Measurements from ENCODE around the gene ALB. TPM values are rescaled to one million over a fixed set of nuclear protein-coding genes. Genes with fewer than 3 reads are reported as not detected.

The ALB gene
- total RNA-seq, 2 experiments from 2014 or later: not detected

- POLR2A ChIA-PET: no interaction called here
- H3K4me3 Mint-ChIP-seq: no peak overlapping the region
- H3K36me3 Mint-ChIP-seq (ENCODE audit: low read depth): no peaks in the 10 kb centered on the region
- DNase-seq: no peak
- H3K27ac Mint-ChIP-seq: no peak overlapping the region
- H3K27me3 Mint-ChIP-seq: peaks cover 2% of the 10 kb centered on the region
- CTCF ChIA-PET: no interaction called here
- H3K4me1 Mint-ChIP-seq: no peaks in the 10 kb centered on the region
- no peaks in the 10 kb centered on the region for H3K9me3 Mint-ChIP-seq
These were observed 49.6 kb downstream of the ALB start for GRCh38 chr4:73453701-73454005.

DNA sequence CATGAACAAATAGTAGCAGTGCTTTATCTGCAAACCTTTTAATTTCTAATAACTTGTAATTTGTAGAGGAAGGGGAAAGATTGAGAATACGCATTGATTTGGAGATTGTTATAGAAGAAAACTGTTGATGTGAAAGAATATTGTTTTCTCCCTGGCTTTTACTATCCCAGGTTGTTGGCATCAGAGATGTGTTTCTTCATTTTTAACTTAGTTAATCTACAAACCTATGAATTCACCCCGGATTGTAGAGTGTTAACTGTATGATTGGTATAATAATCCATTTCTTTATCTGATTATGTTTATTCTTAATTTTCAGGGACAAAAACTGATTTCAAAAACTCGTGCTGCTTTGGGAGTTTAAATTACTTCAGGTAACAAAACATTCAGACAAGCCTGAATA, 50.8 kb downstream of the ALB start:
- Mint-ChIP-seq H3K9me3 (no peaks in the 10 kb centered on the region), H3K4me3 (no peak overlapping the region), H3K4me1 (no peaks in the 10 kb centered on the region), H3K36me3 (ENCODE audit: low read depth) (no peaks in the 10 kb centered on the region), H3K27ac (no peak overlapping the region), H3K27me3 (no peaks in the 10 kb centered on the region)
- POLR2A ChIA-PET: no interaction called here
- no peak for DNase-seq
- CTCF ChIA-PET: no interaction called here

DNA sequence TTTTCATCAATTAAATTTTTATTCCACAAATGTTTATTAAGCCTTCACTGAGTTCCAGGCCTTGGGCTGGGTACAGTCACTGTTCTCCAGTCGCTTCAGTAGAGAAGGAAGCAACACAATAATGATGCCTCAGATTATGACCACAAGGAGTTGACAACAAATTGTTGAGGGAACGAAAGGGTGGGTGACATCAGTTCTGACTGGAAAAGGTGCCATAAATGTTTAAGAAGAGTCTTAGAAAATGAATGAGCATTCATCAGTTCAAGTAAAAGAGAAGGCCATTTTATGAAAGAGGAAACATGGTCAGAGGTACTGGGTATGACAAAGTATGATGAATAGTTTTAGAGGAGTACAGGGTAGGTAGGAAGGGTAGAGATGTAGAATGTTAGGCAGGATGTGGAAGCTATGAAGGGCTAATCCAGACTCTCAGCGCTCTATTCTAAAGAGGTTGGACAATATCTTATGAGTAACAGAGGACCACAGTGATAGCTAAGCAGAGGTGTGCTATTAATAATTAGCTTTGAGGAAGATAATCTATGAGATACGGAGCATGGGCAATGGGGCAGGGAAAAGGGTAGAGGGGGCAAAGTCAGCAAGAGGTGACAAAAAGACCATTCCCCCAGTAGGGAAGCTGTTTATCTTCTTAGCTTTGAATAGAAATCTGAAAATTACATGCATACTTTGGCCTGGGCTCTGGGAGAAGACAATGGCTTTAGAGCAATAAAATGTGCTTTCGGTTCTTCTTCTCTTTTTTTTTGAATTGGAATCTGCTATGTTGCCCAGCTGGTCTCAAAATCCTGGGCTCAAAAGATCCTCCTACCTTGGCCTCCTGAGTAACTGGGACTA, 52.3 kb downstream of the ALB start:
- Mint-ChIP-seq H3K9me3 (no peaks in the 10 kb centered on the region), H3K4me1 (no peaks in the 10 kb centered on the region), H3K36me3 (ENCODE audit: low read depth) (no peaks in the 10 kb centered on the region), H3K27me3 (no peaks in the 10 kb centered on the region), H3K27ac (no peak overlapping the region), H3K4me3 (no peak overlapping the region)
- ChIA-PET CTCF (interaction anchor here (0.6 kb wide), 1 partner anchor 288 kb away, joined by 4 read pairs; no protein-coding TSS in a partner anchor), POLR2A (no interaction called here)
- no peak for DNase-seq

DNA sequence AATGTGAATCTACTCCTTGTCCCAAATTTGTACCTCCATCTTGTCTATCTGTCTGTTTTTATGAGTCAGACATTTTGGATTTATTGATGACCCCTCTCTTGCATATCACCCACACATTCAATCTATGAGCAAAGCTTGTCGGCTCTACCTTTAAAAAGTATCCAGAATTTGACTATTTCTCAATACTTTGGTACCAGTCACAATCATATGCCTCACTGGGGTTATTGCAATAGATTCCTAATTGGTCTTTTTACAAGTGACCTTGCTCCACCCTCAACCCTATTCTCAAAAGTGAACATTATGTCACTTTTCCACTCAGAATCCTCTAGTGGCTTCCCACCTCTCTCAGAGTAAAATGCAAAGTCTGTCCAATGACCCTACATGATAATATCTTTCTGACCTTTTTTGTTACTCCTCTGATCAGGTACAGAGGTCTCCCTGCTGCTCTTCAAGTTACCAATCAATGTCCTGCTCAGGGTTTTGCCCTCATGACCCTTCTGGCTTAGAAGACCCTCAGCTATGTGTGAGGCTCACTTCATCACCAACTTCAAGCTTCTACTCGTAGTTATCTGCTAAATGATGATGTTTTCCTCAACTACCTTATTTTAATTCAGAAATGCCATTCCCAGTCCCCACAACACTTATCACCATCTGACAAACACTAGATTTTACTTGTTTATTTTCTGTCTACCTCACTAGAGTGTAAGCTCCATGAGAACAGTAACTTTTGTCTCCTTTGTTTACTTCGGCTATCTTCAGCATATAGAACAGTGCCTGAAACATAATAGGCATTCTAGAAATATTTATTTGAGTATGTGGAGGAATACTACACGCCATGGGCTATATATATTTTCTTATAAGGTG, 54.3 kb downstream of the ALB start:
- Mint-ChIP-seq H3K36me3 (ENCODE audit: low read depth) (no peaks in the 10 kb centered on the region), H3K9me3 (no peaks in the 10 kb centered on the region), H3K27me3 (no peaks in the 10 kb centered on the region), H3K4me1 (no peaks in the 10 kb centered on the region), H3K27ac (no peak overlapping the region), H3K4me3 (no peak overlapping the region)
- POLR2A ChIA-PET: no interaction called here
- DNase-seq: no peak
- CTCF ChIA-PET: interaction anchor here (1.2 kb wide), 1 partner anchor 8 kb away, joined by 3 read pairs; no protein-coding TSS in a partner anchor

DNA sequence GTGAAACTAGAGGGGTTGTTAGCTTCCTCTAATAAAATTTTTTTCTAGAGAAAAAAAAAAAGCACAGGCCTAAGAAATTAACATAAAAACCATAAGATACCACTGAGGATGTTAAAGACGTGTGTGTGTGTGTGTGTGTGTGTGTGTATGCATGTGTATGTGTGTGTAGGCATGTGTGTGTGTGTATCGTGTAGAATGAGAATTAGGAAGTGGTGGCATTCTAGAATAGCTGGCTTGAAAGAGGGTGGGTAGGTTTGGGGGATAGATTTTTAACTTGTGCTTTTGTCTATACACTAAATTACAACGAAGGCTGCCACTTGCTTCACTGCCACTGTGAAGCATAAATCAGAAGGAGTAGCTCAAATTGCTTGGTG, 54.9 kb downstream of the ALB start:
- no peak overlapping the region for H3K4me3 Mint-ChIP-seq
- DNase-seq: no peak
- no peaks in the 10 kb centered on the region for H3K4me1 Mint-ChIP-seq
- H3K27me3 Mint-ChIP-seq: no peaks in the 10 kb centered on the region
- H3K36me3 Mint-ChIP-seq (ENCODE audit: low read depth): no peaks in the 10 kb centered on the region
- H3K9me3 Mint-ChIP-seq: no peaks in the 10 kb centered on the region
- H3K27ac Mint-ChIP-seq: no peak overlapping the region
- CTCF ChIA-PET: interaction anchor here (1.2 kb wide), 1 partner anchor 9 kb away, joined by 3 read pairs; no protein-coding TSS in a partner anchor
- POLR2A ChIA-PET: no interaction called here

- no peaks in the 10 kb centered on the region for H3K9me3 Mint-ChIP-seq
- no peaks in the 10 kb centered on the region for H3K4me1 Mint-ChIP-seq
- ChIA-PET CTCF (no interaction called here), POLR2A (no interaction called here)
- no peak overlapping the region for H3K4me3 Mint-ChIP-seq
- no peaks in the 10 kb centered on the region for H3K27me3 Mint-ChIP-seq
- no peaks in the 10 kb centered on the region for H3K36me3 Mint-ChIP-seq (ENCODE audit: low read depth)
- no peak overlapping the region for H3K27ac Mint-ChIP-seq
- DNase-seq: no peak
These were observed 56.9 kb downstream of the ALB start for GRCh38 chr4:73460913-73461522.

DNA sequence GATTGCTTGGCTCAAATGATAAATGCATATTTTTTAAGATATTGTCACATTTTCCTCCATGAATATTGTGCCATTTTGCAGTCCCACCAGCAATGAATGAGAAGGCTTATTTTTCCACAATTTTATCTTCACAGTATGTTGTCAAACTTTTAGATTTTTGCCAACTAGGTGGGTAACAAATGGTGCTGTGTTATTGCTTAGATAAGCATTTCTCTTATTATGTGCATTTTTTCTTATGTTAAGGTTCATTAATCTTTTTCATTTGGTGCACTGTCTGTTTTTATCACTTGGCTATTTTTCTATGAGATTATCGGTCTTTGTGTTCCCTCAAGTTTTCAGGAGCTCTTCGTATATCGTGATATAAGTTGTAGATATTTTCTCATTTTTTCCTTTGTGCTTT, 64.1 kb downstream of the ALB start:
- Mint-ChIP-seq H3K4me3 (no peak overlapping the region), H3K4me1 (no peaks in the 10 kb centered on the region), H3K27me3 (peaks cover 17% of the 10 kb centered on the region), H3K36me3 (ENCODE audit: low read depth) (no peaks in the 10 kb centered on the region), H3K9me3 (peaks cover 3% of the 10 kb centered on the region), H3K27ac (no peak overlapping the region)
- POLR2A ChIA-PET: no interaction called here
- CTCF ChIA-PET: no interaction called here
- DNase-seq: no peak

DNA sequence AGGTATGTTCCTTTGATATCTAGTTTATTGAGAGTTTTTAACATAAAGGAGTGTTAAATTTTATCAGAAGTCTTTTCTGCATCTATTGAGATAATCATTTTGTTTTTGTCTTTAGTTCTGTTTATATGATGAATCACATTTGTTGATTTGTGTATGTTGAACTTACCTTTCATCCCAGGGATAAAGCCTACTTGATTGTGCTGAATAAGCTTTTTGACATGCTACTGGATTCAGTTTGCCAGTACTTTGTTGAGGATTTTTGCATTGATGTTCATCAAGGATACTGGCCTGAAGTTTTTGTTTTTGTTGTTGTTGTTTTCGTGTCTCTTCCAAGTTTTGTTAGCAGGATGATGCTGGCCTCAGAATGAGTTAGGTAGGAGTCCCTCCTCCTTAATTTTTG, 66.6 kb downstream of the ALB start:
- H3K9me3 Mint-ChIP-seq: peaks cover 10% of the 10 kb centered on the region

More for the DNA sequence above, 66.6 kb downstream of the ALB start:
- Mint-ChIP-seq H3K27me3 (peaks cover 17% of the 10 kb centered on the region), H3K36me3 (ENCODE audit: low read depth) (no peaks in the 10 kb centered on the region), H3K4me1 (no peaks in the 10 kb centered on the region), H3K27ac (no peak overlapping the region), H3K4me3 (no peak overlapping the region)
- DNase-seq: no peak
- POLR2A ChIA-PET: no interaction called here
- CTCF ChIA-PET: no interaction called here

Other genes with a start within 250 kb of the ALB start
- 10 to 100 TPM; 51.2 to 58.2 TPM for gene ANKRD17, start 145.5 kb upstream of the ALB start, total RNA-seq
- gene AFP, start 31.9 kb downstream of the ALB start, total RNA-seq: not detected
- not detected for gene AFM, start 77.5 kb downstream of the ALB start, total RNA-seq
- gene RASSF6, start 216.1 kb downstream of the ALB start, total RNA-seq: under 1 TPM in 1 of 2 experiments, not detected in 1; 0.19 TPM

All from activated CD4-positive, alpha-beta T cell treated with anti-CD3 and anti-CD28 coated beads, Interleukin-2, amount 10 ng/mL, durations not matched to agents 7 days and 5 days (primary cell).